ENCODE data around the gene LITAF.

LITAF gene

GRCh38 chr16:11589198-11589550 is 2.5 kb upstream of the LITAF start:
- no peaks in the 10 kb centered on the region for H3K36me3 ChIP-seq
- H3K4me1 ChIP-seq, result no peaks in the 10 kb centered on the region; the same call in 1 of the 2 replicates
- H3K4me3 ChIP-seq (ENCODE audit: low read depth, low read length), result no peak overlapping the region
- no peak for TF ChIP-seq CTCF (IDR thresholded peaks at IDR 0.05; ENCODE audit: low read depth, low read length)
- H3K9me3 ChIP-seq, result no peaks in the 10 kb centered on the region
- H3K27me3 ChIP-seq, result no peaks in the 10 kb centered on the region
- no peak for DNase-seq

- Histone ChIP-seq H3K4me1 (no peaks in the 10 kb centered on the region; the same call in 1 of the 2 replicates), H3K36me3 (no peaks in the 10 kb centered on the region), H3K27me3 (no peaks in the 10 kb centered on the region), H3K4me3 (ENCODE audit: low read depth, low read length) (no peak overlapping the region), H3K9me3 (no peaks in the 10 kb centered on the region)
- no peak for DNase-seq
- no peak for TF ChIP-seq CTCF (IDR thresholded peaks at IDR 0.05; ENCODE audit: low read depth, low read length)
Observed at GRCh38 chr16:11588321-11589197, 1.8 kb upstream of the LITAF start.

- no peaks in the 10 kb centered on the region for H3K36me3 ChIP-seq
- no peak for TF ChIP-seq CTCF (IDR thresholded peaks at IDR 0.05; ENCODE audit: low read depth, low read length)
- H3K4me3 ChIP-seq (ENCODE audit: low read depth, low read length), result peak overlapping the region; percentile 62
- H3K9me3 ChIP-seq, result no peaks in the 10 kb centered on the region
- H3K4me1 ChIP-seq, result no peaks in the 10 kb centered on the region; the same call in 1 of the 2 replicates
- peak; percentile 71 for DNase-seq
- no peaks in the 10 kb centered on the region for H3K27me3 ChIP-seq
Observed at GRCh38 chr16:11587643-11588247, 1.0 kb upstream of the LITAF start.

GRCh38 chr16:11586378-11586855 is 302 bp downstream of the LITAF start:
- no peaks in the 10 kb centered on the region; the same call in 1 of the 2 replicates for H3K4me1 ChIP-seq
- DNase-seq, result no peak
- H3K27me3 ChIP-seq, result no peaks in the 10 kb centered on the region
- no peaks in the 10 kb centered on the region for H3K36me3 ChIP-seq
- no peaks in the 10 kb centered on the region for H3K9me3 ChIP-seq
- H3K4me3 ChIP-seq (ENCODE audit: low read depth, low read length), result peak overlapping the region; percentile 62
- TF ChIP-seq CTCF (IDR thresholded peaks at IDR 0.05; ENCODE audit: low read depth, low read length), result no peak

GRCh38 chr16:11585460-11586377 is 1.0 kb downstream of the LITAF start:
- no peaks in the 10 kb centered on the region for H3K36me3 ChIP-seq
- no peaks in the 10 kb centered on the region; the same call in 1 of the 2 replicates for H3K4me1 ChIP-seq
- DNase-seq, result no peak
- no peaks in the 10 kb centered on the region for H3K9me3 ChIP-seq
- H3K4me3 ChIP-seq (ENCODE audit: low read depth, low read length), result peak overlapping the region; percentile 62
- H3K27me3 ChIP-seq, result no peaks in the 10 kb centered on the region
- TF ChIP-seq CTCF (IDR thresholded peaks at IDR 0.05; ENCODE audit: low read depth, low read length), result no peak

Measured in BE2C (cell line).